Panc1 (cell line): ENCODE data around the gene CLMN. TPM values are rescaled to one million over a fixed set of nuclear protein-coding genes. Genes with fewer than 3 reads are reported as not detected.

ENCODE experiments used
- ATAC-seq: fragments of 200-7000 bp; cut with Tn5 transposase; 2 replicates; pipeline ENCODE4 v1.9.1; 2020; ENCODE audit warnings: mild to moderate bottlenecking, moderate library complexity
- BruUV-seq: library from RNA; stranded (reverse); fragments of 400-500 nt; replicated peaks from 2 replicates; lab custom pipeline; 2021; lab: Mats Ljungman, UMichigan
- CTCF ChIA-PET: fragments of 300-600 bp; sonication (Branson Sonifier 250); formaldehyde crosslinking; loops from one replicate; lab custom pipeline; 2022; ENCODE audit warnings: antibody characterized with exemption; lab: Charles Lee
- POLR2A ChIA-PET: fragments of 300-600 bp; sonication (Branson Sonifier 250); formaldehyde crosslinking; loops from one replicate; lab custom pipeline; 2022; ENCODE audit warnings: antibody characterized with exemption; lab: Charles Lee
- DNase-seq: peaks from one replicate; pipeline ENCODE4 v3.0.0-alpha.2; 2010; ENCODE audit warnings: low read depth, low spot score
- H3K27ac ChIP-seq: 2 replicates; pipeline ENCODE4 v1.5.1; 2011; ENCODE audit warnings: mild to moderate bottlenecking, low read length, inconsistent platforms
- H3K27me3 ChIP-seq: fragments of 200-500 bp; sonication (Bioruptor generic); 2 replicates; pipeline ENCODE4 v1.6.0; 2014; ENCODE audit warnings: low read length, inconsistent platforms; ENCODE audit not compliant: control insufficient read depth, insufficient read depth
- H3K36me3 ChIP-seq: fragments of 200-500 bp; sonication (Bioruptor generic); 2 replicates; pipeline ENCODE4 v1.5.1; 2014; ENCODE audit warnings: inconsistent platforms, mild to moderate bottlenecking, low read length, moderate library complexity; ENCODE audit not compliant: control insufficient read depth, insufficient read depth
- H3K4me1 ChIP-seq: 2 replicates; pipeline ENCODE4 v1.5.1; 2011; ENCODE audit warnings: inconsistent platforms, mild to moderate bottlenecking, low read length, moderate library complexity; ENCODE audit not compliant: control insufficient read depth, insufficient read depth
- H3K4me3 ChIP-seq, 2 experiments: 2 replicates each; pipeline ENCODE4 v1.5.1; 2011 to 2012; ENCODE audit warnings: low read depth in 2 of 2, low read length in 2 of 2, mild to moderate bottlenecking in 2 of 2, inconsistent platforms in 1 of 2, moderate library complexity in 1 of 2
- H3K9me3 ChIP-seq: fragments of 200-500 bp; sonication (Bioruptor generic); 2 replicates; pipeline ENCODE4 v1.5.1; 2014; ENCODE audit warnings: low read depth, mild to moderate bottlenecking, inconsistent platforms, low read length, moderate library complexity; ENCODE audit not compliant: control insufficient read depth, insufficient read depth
- POLR2AphosphoS5 ChIP-seq: IDR thresholded peaks from 2 replicates; pipeline ENCODE4 v1.6.1; 2012; ENCODE audit warnings: mild to moderate bottlenecking, low read depth, low read length, moderate library complexity
- REST ChIP-seq, 2 experiments: IDR thresholded peaks; 2 replicates each; pipeline ENCODE4 v1.6.1; 2011 to 2012; ENCODE audit warnings: low read depth in 2 of 2, control low read depth in 1 of 2, low read length in 1 of 2, mild to moderate bottlenecking in 1 of 2, moderate library complexity in 1 of 2; ENCODE audit not compliant: insufficient read depth in 1 of 2
- SIN3A ChIP-seq: IDR thresholded peaks from 2 replicates; pipeline ENCODE4 v1.6.1; 2012; ENCODE audit warnings: low read depth, mild to moderate bottlenecking, low read length, moderate library complexity, borderline replicate concordance; ENCODE audit not compliant: insufficient read depth
- TCF7L2 ChIP-seq: IDR thresholded peaks from 2 replicates; pipeline ENCODE4 v1.6.1; 2011; ENCODE audit warnings: mild to moderate bottlenecking, low read depth, low read length, inconsistent platforms
- in situ Hi-C: cut with HindIII; loops from 2 replicates; pipeline ENCODE4 v1.10.0; 2016; ENCODE audit warnings: low sequenced_read_pairs, low pct_unique_long_range_greater_than_20kb
- intact Hi-C: fragments of 100-400 bp; cut with micrococcal nuclease; formaldehyde crosslinking; loops from one replicate; pipeline ENCODE4 v1.10.0; 2022; ENCODE audit not compliant: unreplicated experiment
- total RNA-seq: library from RNA; stranded (reverse); gene quantifications from one replicate; pipeline ENCODE4 v1.2.1, GENCODE V29; 2021; ENCODE audit not compliant: unreplicated experiment
- TF ChIP-seq, protein P1 (sequence below): fragments of 450-650 bp; IDR thresholded peaks from 2 replicates; pipeline ENCODE4 v1.5.1; 2017; ENCODE audit warnings: mild to moderate bottlenecking

The CLMN gene
- total RNA-seq, 1 experiment from 2014 or later: 34.9 TPM

DNA sequence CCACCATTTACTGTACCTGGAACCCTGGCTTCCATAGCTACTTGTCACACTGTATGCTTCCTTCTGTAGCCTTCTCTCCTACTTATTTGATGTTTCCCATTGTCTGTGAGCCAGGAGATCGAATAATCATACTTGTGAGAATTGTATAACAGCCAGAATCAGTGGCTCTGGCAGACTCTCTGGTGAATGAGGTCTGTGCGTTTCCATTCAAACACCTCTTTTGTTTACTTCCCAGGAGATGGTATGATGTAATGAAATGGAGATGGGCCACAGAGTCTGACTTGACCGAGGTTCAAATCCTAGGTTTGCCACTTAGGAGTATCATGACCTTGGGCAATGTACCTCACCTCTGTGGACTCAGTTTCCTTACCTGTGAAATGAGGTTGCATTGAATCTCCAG, 35.7 kb upstream of the CLMN start:
- ChIA-PET CTCF (no interaction called here), POLR2A (no interaction called here)
- in situ Hi-C loops (no loop called here), intact Hi-C loops (no loop called here)
- no peaks in the 10 kb centered on the region for H3K4me1 ChIP-seq
- TF ChIP-seq TCF7L2 (no peak), REST (IDR thresholded peaks at IDR 0.05; ENCODE audit: insufficient read depth in 1 of 2, low read depth in 2 of 2, low read length in 1 of 2) (no peak), POLR2AphosphoS5 (no peak), SIN3A (no peak)
- TF ChIP-seq, protein P1, sequence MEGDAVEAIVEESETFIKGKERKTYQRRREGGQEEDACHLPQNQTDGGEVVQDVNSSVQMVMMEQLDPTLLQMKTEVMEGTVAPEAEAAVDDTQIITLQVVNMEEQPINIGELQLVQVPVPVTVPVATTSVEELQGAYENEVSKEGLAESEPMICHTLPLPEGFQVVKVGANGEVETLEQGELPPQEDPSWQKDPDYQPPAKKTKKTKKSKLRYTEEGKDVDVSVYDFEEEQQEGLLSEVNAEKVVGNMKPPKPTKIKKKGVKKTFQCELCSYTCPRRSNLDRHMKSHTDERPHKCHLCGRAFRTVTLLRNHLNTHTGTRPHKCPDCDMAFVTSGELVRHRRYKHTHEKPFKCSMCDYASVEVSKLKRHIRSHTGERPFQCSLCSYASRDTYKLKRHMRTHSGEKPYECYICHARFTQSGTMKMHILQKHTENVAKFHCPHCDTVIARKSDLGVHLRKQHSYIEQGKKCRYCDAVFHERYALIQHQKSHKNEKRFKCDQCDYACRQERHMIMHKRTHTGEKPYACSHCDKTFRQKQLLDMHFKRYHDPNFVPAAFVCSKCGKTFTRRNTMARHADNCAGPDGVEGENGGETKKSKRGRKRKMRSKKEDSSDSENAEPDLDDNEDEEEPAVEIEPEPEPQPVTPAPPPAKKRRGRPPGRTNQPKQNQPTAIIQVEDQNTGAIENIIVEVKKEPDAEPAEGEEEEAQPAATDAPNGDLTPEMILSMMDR: no peak
- no peaks in the 10 kb centered on the region for H3K36me3 ChIP-seq
- H3K4me3 ChIP-seq: no peak overlapping the region
- no peak overlapping the region for H3K27ac ChIP-seq
- BruUV-seq: no TSS peak
- H3K9me3 ChIP-seq: no peaks in the 10 kb centered on the region
- no peaks in the 10 kb centered on the region for H3K27me3 ChIP-seq
- DNase-seq (no peak), ATAC-seq (no peak)

GRCh38 chr14:95354834-95355233, 35.1 kb upstream of the CLMN start:
- Histone ChIP-seq H3K9me3 (no peaks in the 10 kb centered on the region), H3K4me1 (no peaks in the 10 kb centered on the region), H3K27ac (no peak overlapping the region), H3K36me3 (no peaks in the 10 kb centered on the region), H3K4me3 (no peak overlapping the region), H3K27me3 (no peaks in the 10 kb centered on the region)
- POLR2A ChIA-PET: no interaction called here
- BruUV-seq: no TSS peak
- ATAC-seq (no peak), DNase-seq (no peak)
- intact Hi-C loops: no loop called here
- TF ChIP-seq, protein P1: no peak
- TF ChIP-seq SIN3A (no peak), TCF7L2 (no peak), POLR2AphosphoS5 (no peak), REST (IDR thresholded peaks at IDR 0.05; ENCODE audit: insufficient read depth in 1 of 2, low read depth in 2 of 2, low read length in 1 of 2) (no peak)
- in situ Hi-C loops: no loop called here
- CTCF ChIA-PET: no interaction called here
